LNCaP clone FGC (cell line): ENCODE measurements around the gene CDHR5.

Experiments
- DNase-seq: peaks from one replicate; pipeline ENCODE4 v3.0.0-alpha.2; 2011; ENCODE audit warnings: low read depth
- H3K4me3 ChIP-seq: 2 replicates; pipeline ENCODE4 v1.5.1; 2011; ENCODE audit warnings: mild to moderate bottlenecking, low read depth, low read length, control low read depth
- CTCF ChIP-seq: IDR thresholded peaks from 2 replicates; pipeline ENCODE4 v1.5.1; 2012; ENCODE audit warnings: mild to moderate bottlenecking; ENCODE audit not compliant: control insufficient read depth, insufficient read depth; ENCODE audit errors: extremely low read depth

The CDHR5 gene

DNA sequence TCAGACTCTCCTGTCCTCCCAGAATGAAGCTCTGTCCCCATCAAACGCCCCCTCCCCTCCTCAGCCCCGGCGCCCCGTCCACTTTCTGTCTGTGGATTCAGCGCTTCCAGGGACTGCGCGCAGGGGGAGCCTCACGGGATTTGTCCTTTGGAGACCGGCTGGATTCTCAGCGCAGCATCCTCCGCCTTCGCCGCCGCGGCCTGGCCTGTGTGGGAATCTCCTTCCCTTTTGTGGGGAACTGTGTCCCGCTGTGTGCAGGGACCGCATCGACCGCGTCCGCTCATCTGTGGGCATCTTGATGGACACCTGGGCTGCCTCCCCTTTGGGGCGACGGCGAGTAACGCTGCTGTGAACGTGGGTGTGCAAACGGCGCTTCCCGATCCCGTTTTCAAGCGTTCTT is 3.3 kb upstream of the CDHR5 start:
- DNase-seq = no peak
- no peak for TF ChIP-seq CTCF
- H3K4me3 ChIP-seq = no peak overlapping the region

DNA sequence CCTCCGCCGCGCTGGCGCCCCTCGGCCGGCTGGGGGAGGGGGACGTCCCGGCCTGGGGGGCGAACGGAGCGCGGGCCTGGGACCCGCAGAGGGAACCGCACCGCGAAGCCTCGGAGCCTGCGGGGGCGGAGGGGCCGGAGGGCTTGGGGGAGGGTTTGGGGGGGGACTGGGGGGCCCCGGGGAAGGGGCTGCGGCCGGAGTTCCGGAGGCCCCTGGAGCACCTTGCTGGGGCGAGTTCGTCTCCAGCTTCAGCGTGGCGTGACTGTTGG is 2.5 kb upstream of the CDHR5 start:
- no peak overlapping the region for H3K4me3 ChIP-seq
- no peak for DNase-seq
- TF ChIP-seq CTCF = no peak

DNA sequence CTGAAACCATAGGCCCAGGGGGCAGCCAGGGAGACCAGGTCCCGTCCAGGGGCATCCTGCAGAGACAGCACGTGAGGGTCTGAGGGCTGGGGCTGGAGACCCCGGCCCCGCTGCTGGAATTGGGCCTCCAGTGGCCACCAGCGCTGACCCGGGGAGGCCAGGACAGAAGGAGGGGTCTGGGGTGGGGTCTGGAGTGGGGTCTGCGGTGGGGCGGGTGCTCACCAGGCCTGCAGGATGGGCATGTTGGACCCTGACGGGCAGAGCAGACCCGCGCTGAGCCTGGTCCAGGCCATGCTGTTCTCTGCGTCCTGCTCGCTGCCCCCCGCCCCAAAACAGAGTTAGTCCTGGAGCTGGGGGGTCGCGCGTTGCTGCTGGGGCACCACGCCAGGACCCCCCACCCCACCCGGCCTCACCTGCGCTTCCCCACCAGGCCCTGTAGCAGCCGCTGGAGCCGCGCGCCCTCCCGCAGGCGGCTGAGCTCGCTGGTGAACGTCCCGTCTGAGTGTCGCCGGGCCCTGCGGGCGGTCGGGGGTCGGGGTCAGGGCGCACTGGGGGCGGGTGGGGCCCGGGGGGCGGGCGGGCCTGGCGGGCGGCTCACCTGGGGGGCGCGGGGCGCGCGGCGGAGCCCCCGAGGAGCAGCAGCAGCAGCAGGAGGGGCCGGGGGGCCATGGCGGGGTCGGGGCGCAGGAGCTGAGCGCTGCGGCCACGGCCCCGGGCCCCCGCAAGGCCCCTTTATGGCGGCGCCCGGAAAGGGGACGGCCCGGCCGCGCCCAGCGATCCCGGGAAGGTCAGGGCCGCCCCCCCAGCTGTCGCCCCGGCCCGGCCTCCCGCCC is 1.9 kb upstream of the CDHR5 start, which contains the start of gene SCT:
TSS of gene SCT (minus strand) at position 707 of the 833 bp plus-strand sequence. CDS start at position 669, 38 bp downstream.
- TF ChIP-seq CTCF = no peak
- no peak within 1 kb of the TSS for H3K4me3 ChIP-seq
- no peak for DNase-seq

DNA sequence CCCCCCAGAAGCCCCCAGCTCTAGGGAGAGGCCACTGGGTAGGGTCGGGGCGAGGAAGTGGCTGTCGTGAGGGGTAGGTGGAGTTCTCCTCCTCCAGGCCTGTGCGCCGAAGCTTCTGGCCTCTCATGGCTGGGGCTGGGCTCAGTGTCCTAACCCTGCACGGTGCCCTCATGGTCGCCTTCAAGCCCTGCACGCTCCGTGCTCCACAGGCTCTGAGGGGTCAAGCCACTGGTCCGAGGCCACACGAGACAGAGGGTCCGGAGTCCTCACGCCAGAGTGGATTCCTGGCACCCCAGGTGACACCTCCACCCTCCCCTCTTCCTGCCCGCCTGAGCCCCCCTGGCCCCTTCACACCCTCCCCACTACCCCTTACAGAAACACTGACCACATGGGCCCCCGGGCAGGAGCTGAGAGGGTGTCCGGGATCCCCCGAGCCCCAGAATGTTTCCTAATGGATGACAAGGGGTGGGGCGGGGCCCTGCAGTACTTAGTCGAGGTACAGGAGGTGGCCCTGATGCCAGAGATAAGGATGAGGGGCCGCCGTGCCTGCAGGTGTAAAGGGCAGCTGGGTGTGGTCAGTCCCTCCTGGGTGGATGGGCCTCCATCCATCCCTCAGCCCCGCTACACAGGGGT is 997 bp upstream of the CDHR5 start:
- no peak for DNase-seq
- no peak for TF ChIP-seq CTCF
- H3K4me3 ChIP-seq = no peak overlapping the region

DNA sequence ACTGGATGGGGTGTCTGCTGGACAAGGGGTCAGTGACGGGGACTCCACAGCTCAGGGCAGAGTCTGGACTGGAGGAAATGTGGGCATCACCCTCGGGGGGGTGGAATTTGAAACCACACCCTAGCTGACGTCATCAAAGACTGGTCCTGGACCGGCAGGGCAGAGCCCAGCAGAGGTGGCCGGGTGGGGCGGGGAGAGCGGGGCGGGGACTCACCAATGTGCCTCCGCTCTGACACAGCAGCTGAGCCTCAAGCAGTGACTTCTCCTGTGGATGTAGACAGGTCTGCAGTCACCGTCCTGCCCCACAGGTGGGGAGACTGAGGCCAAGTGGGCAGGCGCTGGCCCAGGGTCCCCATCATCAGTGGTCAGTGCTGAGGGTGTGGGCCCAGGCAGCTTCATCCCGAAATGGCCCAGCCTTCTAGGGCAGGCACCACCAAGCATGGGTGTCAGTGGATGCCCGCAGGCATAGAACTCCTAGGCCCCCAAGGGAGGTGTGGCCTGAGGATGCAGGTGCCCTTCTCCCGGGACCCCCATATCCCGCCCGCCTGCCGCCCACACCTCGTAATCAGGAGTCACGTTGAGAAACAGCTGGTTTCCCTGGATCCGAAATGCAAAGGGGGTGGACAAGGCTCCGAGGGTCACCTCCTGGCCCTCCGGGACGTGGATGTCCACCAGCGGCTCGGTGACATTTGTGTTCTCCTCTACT is 603 bp downstream of the CDHR5 start:
- H3K4me3 ChIP-seq = no peak overlapping the region
- no peak for DNase-seq
- TF ChIP-seq CTCF = no peak

DNA sequence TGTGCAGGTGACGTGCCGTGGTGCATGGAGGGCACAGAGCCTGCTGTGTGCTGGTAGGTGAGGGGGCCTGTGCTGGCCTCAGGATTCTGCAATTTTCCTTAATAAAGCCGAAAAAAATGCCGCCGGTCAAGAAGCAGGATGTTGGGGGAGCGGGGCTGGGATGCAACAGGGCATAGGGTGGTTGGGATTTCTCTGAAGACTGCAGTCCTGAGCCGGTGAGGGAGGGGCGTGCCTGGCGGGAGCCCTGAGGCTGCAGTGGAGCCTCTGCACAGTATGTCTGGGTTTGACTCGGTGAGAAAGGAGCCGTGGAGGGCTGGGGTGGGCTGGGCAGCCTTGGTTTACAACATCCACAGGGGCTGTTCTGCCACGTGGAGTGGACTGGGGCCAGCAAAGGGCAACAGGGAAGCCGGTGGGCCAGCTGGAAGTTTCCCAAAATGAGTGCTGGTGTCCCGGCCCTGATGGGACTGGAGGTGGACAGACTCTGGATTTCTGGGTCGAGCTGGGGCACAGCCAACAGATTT is 1.3 kb downstream of the CDHR5 start:
- no peak for DNase-seq
- no peak for TF ChIP-seq CTCF
- H3K4me3 ChIP-seq = no peak overlapping the region
